Measurements from ENCODE around the gene LRP10.

DNA sequence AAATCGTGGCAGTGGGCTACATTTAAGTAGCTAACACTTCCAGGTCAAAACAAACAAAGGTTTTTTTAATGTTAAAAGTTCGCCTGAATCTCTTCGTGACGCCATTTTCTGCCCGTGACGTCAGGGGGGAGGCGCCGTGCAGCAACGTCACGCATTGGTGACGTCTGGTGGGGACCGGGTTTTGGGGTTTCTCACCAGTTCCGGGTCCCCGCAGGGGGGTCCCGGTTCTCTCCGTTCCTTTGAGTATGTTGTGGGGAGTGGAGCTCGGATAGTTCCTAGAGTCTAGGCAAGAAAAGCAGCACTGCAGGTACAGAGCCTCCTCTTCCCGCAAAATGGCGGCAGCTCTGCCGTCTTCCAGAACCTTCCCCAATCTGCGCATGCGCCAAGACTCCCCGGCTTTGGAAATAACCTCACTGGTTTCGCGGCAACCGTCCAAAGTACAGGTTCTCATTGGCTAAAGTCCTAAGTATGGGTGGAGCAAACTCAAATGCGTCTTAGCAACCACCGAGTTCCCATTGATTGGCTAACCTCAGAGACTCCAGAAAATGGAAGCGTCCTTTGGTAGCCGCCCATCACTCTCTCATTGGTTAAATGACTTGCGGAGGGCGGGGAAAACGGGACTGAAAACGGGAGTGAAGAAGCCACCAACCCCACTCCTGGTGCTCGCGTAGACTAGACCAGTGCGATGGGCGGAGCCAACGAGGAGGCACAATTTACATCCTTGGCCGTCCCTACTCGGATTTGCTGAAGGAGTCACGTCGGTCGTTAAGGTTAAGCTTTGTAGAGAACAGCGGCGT lies 47.5 kb downstream of the LRP10 start, which contains the start of gene RBM23:
- TF ChIP-seq, protein P1, sequence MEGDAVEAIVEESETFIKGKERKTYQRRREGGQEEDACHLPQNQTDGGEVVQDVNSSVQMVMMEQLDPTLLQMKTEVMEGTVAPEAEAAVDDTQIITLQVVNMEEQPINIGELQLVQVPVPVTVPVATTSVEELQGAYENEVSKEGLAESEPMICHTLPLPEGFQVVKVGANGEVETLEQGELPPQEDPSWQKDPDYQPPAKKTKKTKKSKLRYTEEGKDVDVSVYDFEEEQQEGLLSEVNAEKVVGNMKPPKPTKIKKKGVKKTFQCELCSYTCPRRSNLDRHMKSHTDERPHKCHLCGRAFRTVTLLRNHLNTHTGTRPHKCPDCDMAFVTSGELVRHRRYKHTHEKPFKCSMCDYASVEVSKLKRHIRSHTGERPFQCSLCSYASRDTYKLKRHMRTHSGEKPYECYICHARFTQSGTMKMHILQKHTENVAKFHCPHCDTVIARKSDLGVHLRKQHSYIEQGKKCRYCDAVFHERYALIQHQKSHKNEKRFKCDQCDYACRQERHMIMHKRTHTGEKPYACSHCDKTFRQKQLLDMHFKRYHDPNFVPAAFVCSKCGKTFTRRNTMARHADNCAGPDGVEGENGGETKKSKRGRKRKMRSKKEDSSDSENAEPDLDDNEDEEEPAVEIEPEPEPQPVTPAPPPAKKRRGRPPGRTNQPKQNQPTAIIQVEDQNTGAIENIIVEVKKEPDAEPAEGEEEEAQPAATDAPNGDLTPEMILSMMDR (IDR thresholded peaks at IDR 0.05), result peak in 2 of 6 experiments; percentile 8 to 19
- TF ChIP-seq POLR2A (IDR thresholded peaks at IDR 0.05) (peak in 3 of 4 donors; percentile 56 to 94 (median 89)), POLR2AphosphoS5 (IDR thresholded peaks at IDR 0.05) (peak; percentile 83), EP300 (IDR thresholded peaks at IDR 0.05) (peak in 1 of 4 donors; percentile 36)

All from upper lobe of left lung (tissue), 4 donors.